ENCODE results near the gene CHN2.

Gene CHN2

DNA sequence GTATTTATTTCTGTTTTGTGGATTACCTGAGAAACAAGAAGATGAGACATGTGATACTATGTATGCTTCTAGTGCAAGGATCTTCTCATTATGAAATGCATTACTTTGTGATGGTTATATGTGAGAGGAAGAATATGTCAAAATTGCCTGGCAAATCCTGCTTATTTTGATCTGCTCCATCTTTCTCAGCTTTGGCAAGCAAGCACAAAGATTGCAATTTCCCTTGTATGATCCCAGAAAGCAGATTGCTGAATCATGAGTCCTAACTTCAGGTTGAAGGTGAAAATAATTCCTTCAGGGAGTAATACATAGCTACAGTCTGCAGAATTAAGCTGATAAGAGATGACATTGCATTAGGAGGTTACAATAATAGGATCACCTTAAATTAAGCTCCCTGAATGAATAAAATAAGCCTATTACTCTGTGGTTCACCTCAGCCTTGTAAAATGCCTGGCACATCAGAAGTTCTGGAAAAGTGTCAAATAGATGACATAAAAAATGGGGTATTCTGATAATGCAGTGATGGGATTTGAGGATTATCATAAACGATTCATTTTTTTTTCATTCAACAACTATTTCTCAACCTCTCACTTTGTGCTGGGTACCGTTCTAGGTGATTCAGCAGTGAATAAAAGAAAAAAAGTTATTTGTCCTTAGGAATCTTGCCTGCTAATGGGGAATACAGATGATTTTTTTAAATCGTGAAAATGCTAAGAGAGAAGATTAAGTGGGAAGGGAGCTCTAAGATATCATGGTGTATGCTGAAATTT, 120.7 kb downstream of the CHN2 start:
- Histone ChIP-seq H3K27ac (no peak overlapping the region), H3K9ac (no peak overlapping the region), H3K36me3 (ENCODE audit: control insufficient read depth, insufficient read depth, low read length) (no peaks in the 10 kb centered on the region), H3K9me3 (ENCODE audit: control insufficient read depth, low read length) (no peaks in the 10 kb centered on the region), H2AFZ (no peak overlapping the region), H3K4me1 (no peaks in the 10 kb centered on the region), H3K4me2 (ENCODE audit: low read length) (no peak overlapping the region), H3K27me3 (ENCODE audit: control insufficient read depth, insufficient read depth, low read length) (no peaks in the 10 kb centered on the region), H3K4me3 (ENCODE audit: low read depth, low read length) (no peak overlapping the region), H3K79me2 (no peaks in the 10 kb centered on the region)
- TF ChIP-seq, protein P1, sequence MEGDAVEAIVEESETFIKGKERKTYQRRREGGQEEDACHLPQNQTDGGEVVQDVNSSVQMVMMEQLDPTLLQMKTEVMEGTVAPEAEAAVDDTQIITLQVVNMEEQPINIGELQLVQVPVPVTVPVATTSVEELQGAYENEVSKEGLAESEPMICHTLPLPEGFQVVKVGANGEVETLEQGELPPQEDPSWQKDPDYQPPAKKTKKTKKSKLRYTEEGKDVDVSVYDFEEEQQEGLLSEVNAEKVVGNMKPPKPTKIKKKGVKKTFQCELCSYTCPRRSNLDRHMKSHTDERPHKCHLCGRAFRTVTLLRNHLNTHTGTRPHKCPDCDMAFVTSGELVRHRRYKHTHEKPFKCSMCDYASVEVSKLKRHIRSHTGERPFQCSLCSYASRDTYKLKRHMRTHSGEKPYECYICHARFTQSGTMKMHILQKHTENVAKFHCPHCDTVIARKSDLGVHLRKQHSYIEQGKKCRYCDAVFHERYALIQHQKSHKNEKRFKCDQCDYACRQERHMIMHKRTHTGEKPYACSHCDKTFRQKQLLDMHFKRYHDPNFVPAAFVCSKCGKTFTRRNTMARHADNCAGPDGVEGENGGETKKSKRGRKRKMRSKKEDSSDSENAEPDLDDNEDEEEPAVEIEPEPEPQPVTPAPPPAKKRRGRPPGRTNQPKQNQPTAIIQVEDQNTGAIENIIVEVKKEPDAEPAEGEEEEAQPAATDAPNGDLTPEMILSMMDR (IDR thresholded peaks at IDR 0.05), result no peak

DNA sequence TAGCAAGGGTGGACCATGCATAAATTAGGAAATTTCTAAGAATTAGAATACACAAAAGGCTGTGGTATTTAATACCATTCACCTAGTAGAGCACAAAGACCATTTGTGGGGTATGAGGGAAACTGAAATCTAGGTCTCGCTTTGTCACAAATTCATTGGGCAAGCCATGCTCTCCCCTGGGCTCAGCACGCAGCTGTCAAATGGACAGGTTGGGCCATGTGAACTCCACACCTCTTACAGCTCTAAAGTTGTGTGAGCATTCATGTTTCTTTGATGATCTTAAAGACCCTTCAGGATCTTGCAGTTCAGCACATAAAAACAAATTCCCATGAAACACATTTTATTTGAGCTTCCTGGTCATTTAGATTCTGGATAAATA, 121.3 kb downstream of the CHN2 start:
- no peaks in the 10 kb centered on the region for H3K27me3 ChIP-seq (ENCODE audit: control insufficient read depth, insufficient read depth, low read length)
- H3K9ac ChIP-seq, result no peak overlapping the region
- H3K9me3 ChIP-seq (ENCODE audit: control insufficient read depth, low read length), result no peaks in the 10 kb centered on the region
- no peak overlapping the region for H2AFZ ChIP-seq
- no peaks in the 10 kb centered on the region for H3K4me1 ChIP-seq
- H3K27ac ChIP-seq, result no peak overlapping the region
- H3K36me3 ChIP-seq (ENCODE audit: control insufficient read depth, insufficient read depth, low read length), result no peaks in the 10 kb centered on the region
- no peak overlapping the region for H3K4me3 ChIP-seq (ENCODE audit: low read depth, low read length)
- H3K4me2 ChIP-seq (ENCODE audit: low read length), result no peak overlapping the region
- TF ChIP-seq, protein P1 (IDR thresholded peaks at IDR 0.05), result no peak
- H3K79me2 ChIP-seq, result no peaks in the 10 kb centered on the region

DNA sequence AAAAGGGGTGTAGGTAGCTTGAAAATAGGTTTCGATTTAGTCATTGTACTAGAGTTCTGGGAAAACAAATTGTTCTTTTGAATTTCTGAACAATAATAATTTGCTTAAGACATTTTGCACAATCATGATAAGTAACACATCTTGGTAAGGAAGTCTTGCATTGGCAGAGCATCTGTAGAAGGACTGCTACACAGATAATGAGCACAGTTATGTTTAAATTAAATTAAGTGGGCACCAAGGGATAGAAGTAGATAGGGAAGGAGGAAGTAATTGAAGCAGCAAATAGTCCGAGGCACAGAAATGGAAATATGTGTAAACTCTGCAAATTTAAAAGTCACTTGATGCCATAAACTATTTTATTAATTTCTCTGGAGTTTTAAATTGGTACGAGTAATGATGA, 122.4 kb downstream of the CHN2 start:
- Histone ChIP-seq H3K27ac (no peak overlapping the region), H3K4me3 (ENCODE audit: low read depth, low read length) (no peak overlapping the region)
- TF ChIP-seq, protein P1 (IDR thresholded peaks at IDR 0.05), result no peak

DNA sequence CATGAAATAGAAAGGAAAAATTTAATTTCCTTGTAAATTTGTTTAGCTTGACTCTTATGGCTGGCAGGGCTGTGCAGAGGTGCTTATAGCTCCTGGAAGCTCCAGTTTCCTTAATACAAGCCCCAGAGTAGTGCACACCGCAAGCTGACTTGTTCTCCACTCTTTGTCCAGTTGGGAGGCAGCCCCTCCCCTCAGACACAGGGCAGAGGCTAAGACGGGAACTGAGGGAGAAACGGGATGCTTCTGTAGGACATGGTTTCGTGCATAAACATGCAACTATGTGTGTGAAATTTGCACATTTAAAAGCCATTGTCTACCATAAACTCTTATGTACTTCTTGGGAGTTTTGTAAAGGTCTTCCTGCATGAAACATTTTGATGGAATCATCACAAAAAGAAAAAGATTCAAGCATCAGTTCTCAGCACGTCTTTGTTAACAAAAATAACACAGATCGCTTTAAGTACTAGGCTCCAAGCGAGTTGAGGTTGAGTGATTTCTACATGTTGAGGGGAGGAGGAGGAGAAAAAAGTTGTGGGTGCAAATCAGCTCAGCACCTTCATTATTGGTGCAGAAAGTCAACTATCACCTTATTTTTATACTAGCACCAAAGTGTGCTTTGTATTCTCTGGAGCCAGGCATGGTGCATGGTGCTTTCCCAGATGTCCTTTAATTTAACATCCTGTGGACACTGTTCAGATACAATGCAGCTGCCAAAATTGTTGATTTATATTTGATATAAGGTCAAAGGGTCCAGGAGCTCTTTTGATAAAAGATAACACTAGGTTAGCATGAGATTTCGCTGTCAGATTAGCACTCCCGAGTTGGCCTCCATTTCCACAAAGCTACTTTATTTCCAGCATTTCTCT, 124.5 kb downstream of the CHN2 start:
- H2AFZ ChIP-seq, result no peak overlapping the region

More for the DNA sequence above, 122.4 kb downstream of the CHN2 start:
- Histone ChIP-seq H3K79me2 (no peaks in the 10 kb centered on the region), H3K36me3 (ENCODE audit: control insufficient read depth, insufficient read depth, low read length) (no peaks in the 10 kb centered on the region), H2AFZ (no peak overlapping the region), H3K27me3 (ENCODE audit: control insufficient read depth, insufficient read depth, low read length) (no peaks in the 10 kb centered on the region), H3K4me2 (ENCODE audit: low read length) (no peak overlapping the region), H3K9ac (no peak overlapping the region), H3K9me3 (ENCODE audit: control insufficient read depth, low read length) (no peaks in the 10 kb centered on the region), H3K4me1 (no peaks in the 10 kb centered on the region)

More for the DNA sequence above, 124.5 kb downstream of the CHN2 start:
- no peaks in the 10 kb centered on the region for H3K36me3 ChIP-seq (ENCODE audit: control insufficient read depth, insufficient read depth, low read length)
- H3K79me2 ChIP-seq, result no peaks in the 10 kb centered on the region
- H3K4me3 ChIP-seq (ENCODE audit: low read depth, low read length), result no peak overlapping the region
- no peaks in the 10 kb centered on the region for H3K27me3 ChIP-seq (ENCODE audit: control insufficient read depth, insufficient read depth, low read length)
- H3K27ac ChIP-seq, result no peak overlapping the region
- no peak overlapping the region for H3K4me2 ChIP-seq (ENCODE audit: low read length)
- no peaks in the 10 kb centered on the region for H3K4me1 ChIP-seq
- no peaks in the 10 kb centered on the region for H3K9me3 ChIP-seq (ENCODE audit: control insufficient read depth, low read length)
- H3K9ac ChIP-seq, result no peak overlapping the region
- TF ChIP-seq, protein P1 (IDR thresholded peaks at IDR 0.05), result no peak

Measured in parathyroid adenoma (tissue), 2 donors.